Measurements from ENCODE around the gene ALG3.
A peak's percentile ranks its signal among the peaks of the same experiment; 100 is the strongest.
"Not testable (repeated sequence)": the region's sequence is repeated elsewhere in the genome, so short reads cannot be mapped to it uniquely, and the experiment has no call there.

Gene ALG3

DNA sequence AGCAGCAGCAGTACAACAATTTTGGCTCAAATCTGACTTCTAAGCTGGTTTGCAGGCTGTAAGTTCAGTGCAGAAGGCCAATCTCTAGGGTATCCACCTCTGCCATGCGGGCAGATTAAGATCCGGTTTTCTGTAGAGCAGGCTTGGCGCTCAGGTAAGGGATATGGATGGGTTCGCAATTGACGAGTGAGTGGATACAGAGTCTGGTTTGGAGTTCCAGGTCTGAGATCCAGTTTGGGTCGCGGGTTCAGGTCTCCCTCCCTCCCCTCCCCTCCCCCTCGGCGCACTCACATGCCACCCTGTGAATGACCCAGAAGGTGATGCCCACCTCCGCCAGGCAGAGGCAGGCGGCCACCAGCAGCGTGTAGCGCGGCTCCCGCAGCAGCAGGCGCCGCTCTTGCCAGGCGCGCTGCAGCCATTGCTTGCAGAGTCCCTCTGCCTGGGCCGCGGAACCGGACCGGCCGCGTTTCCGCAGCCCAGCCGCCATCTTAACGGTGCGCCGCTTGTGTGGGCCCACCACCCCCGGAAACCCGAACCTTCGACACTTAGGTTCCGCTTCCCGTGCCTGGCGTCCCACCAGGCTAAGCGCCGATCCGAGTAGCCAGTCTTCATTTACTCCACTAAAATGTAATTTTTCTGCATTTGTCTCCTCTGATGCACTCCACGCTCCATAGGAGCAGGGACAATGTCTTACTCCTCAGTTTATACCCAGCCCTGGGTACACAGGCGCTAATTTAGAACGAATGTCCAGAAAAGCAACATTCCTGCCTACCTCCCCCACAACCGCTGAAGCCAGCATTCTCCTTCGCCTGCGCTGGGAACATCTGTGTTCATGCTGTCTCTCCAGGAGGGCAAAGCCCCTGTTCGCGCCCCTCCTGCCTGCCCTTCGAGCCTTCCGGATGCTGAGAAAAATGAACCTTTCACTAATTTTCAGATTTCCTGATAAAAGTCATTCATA lies at the start of gene ALG3:
Gene ALG3 (minus strand): TSS at position 509 of the 958 bp plus-strand sequence. CDS start 22 bp downstream, at position 487.
- DNase-seq = peak; percentile 94

GRCh38 chr3:184296616-184297015 lies 47.9 kb upstream of the ALG3 start:
- no peak for DNase-seq

DNA sequence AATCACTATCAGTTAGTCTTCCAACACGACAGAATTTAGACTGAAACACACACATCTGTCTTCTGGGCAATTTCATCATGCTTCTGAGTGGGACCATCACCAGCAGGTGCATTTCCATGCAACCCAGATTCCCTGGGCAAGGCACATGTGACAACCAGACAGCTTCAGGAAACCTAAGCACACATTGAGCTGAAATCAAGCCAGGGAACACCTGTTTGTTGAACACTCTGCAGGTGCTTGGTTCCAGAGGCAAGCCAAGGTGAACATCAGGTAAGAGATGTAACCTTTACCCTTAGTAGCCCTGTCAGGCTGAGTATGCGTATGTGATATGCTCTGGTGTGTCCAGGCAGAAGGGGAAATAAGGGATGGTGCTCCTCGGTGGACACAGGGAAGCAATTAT lies 47.0 kb upstream of the ALG3 start:
- peak; percentile 20 for DNase-seq

DNA sequence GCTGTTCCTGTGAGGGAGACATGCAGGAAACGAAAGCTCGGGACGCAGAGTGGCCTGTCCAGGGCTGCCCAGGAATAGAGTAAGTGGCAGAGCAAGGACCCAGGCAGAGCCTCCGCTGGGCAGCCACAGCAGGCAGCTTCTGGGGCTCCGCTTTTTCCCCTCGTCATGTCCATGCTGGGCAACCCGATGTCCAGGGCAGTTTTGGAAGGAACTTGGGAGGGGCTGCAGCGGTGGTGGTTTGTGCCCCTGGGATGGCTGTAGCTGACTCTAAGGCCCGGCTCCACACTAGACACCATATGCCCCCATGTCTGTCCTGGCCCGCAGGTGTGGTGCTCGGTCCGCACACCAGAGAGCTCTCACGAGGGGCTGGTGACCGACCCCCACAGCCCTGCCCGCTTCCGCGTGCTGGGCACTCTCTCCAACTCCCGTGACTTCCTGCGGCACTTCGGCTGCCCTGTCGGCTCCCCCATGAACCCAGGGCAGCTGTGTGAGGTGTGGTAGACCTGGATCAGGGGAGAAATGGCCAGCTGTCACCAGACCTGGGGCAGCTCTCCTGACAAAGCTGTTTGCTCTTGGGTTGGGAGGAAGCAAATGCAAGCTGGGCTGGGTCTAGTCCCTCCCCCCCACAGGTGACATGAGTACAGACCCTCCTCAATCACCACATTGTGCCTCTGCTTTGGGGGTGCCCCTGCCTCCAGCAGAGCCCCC lies 43.1 kb upstream of the ALG3 start:
- no peak for DNase-seq

DNA sequence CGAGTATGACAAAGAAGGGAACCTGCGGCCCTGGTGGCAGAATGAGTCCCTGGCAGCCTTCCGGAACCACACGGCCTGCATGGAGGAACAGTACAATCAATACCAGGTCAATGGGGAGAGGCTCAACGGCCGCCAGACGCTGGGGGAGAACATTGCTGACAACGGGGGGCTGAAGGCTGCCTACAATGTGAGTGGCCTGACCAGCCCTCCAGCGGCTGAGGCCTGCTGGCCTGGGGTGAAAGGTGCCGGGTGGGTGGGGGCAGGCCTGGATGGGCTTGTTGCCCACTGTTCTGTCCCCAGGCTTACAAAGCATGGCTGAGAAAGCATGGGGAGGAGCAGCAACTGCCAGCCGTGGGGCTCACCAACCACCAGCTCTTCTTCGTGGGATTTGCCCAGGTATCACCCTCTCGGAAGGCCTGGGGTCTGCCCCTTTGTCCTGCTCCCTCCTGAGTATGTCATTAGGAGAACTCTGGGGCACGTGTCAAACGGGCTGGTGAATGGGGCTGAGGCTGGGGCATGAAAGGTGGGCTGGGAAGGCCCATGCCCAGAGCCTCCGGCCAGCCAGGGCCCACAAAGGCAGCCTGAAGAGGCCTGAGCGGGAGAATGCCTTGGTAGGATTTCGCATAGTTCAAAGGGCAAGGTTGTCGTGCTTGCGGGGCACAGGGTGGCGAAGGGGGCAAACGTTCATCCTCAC lies 42.4 kb upstream of the ALG3 start:
- DNase-seq = no peak

GRCh38 chr3:184290331-184290730 lies 41.6 kb upstream of the ALG3 start:
- no peak for DNase-seq

DNA sequence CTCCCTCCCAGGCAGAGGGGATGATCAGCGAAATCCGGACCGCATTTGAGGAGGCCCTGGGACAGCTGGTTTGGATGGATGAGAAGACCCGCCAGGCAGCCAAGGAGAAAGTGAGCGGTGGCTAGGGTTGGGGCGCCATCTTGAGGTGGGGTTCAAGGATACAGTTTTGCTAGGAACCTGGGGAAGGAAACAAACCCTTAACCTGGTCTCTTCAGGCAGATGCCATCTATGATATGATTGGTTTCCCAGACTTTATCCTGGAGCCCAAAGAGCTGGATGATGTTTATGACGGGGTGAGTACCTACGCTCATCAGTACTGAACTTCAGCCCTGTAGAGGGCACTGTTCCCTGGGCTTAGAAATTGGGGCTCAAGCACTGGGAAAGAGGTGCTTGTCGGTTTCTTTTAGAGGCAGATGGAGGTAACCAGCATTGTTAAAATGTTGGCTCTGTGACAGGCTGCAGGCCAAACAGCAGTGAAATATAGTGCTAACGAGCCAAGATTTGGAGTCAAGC lies 40.7 kb upstream of the ALG3 start:
- peak; percentile 75 for DNase-seq

DNA sequence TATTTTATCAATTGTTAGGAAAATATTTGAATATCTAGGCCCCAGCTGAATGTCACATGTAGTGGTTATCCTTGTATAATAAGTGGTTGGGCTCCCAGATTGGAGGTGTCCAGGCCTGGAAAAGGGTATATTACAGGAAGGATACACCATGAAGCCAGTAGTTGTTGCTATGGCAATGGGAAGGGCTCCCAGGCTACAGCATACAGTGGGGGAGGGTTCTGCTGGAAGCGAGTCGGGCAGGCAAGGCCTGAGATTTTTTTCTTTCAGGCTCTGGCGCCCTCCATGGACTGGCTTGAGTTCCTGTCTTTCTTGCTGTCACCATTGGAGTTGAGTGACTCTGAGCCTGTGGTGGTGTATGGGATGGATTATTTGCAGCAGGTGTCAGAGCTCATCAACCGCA lies 35.9 kb upstream of the ALG3 start:
- DNase-seq = peak; percentile 65

- no peak for DNase-seq
Observed at GRCh38 chr3:184283681-184284080, 34.9 kb upstream of the ALG3 start.

DNA sequence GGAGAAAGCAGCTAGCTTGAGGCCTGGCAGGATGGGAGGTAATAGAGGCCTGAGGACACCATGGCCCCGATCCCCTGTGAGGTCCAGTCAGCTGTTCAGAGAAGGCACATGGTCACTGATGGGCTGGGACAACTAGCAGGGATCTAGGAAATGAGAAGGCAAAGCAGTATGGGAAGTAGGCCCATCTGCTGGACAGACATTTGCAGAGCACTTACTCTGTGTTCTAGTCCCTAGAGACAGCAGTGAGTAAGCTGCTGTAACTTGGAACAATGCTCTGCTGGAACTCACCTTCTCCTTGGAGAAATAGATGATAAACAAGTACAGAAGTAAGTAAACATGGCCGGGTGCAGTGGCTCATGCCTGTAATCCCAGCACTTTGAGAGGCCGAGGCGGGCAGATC lies 34.2 kb upstream of the ALG3 start:
- DNase-seq = no peak

DNA sequence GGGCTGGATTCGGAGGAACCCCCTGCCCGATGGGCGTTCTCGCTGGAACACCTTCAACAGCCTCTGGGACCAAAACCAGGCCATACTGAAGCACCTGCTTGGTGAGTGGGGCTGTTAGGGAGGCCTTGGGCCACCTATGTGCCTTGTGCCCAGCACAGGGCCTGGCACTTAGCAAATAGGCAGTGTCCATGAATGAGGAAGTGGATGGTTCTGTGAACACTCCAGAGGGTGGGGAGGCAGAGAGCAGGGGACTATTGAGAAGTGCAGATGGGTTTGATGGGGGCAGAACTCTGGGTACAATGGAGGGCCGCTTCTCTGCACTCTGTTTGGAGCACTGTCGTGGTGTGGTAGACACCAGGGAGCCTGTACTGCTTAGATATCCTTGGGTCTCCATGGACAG lies 28.6 kb upstream of the ALG3 start:
- DNase-seq = no peak

DNA sequence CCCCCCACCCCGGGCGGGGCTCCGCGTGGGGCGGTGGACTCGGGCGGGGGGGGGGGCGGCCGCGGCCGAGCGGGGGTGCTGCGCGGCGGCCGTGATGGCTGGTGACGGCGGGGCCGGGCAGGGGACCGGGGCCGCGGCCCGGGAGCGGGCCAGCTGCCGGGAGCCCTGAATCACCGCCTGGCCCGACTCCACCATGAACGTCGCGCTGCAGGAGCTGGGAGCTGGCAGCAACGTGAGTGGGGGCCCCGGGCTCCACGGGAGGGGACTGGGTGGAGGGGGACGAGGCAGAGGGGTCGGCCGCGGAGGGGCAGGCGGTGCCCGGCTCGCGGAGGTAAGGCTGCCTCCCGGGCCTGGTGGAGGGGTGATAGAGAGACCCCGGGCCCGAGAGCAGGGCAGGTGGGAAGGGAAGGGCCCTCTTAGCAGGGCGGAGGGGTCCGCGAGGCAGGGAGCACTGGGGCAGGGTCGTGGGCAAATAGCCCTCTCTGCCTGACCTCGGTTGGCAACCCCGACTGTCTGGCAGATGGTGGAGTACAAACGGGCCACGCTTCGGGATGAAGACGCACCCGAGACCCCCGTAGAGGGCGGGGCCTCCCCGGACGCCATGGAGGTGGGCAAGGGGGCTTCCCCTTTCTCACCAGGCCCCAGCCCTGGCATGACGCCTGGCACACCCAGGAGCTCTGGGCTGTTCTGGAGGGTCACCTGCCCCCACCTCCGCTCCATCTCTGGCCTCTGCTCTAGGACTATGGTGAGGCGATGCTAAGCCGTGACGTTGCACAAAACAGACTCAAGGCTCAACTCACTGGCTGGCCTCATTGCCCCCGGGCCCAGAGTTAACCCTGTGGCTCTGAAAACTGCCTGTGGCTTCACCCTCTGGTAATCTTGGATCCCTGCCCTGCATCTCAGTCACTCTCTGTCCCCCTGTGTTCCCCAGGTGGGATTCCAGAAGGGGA lies 27.5 kb upstream of the ALG3 start, which contains the start of gene ECE2:
Gene ECE2 (plus strand): TSS at position 62 of the 950 bp plus-strand sequence. CDS start 132 bp downstream, at position 194.
- no peak for DNase-seq

DNA sequence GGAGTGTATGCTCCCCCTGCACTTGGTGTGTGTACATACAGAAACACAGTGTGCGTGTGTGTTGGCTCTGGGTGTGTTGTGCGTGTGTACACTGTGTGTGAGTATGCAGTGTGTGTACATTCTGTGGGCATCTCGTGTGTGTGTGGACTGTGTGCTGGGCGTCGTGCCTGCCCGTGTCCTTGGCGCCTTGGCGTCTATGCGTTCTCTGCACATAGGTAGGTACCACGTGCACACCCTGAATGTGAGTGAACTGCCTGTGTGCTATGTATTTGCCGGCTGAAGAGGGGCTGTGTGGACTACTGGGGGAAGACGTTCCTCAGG lies 26.6 kb upstream of the ALG3 start:
- DNase-seq = no peak

GRCh38 chr3:184272269-184272668 lies 23.5 kb upstream of the ALG3 start:
- DNase-seq = no peak

- not testable (repeated sequence) for DNase-seq
Observed at GRCh38 chr3:184267249-184267648, 18.5 kb upstream of the ALG3 start.

DNA sequence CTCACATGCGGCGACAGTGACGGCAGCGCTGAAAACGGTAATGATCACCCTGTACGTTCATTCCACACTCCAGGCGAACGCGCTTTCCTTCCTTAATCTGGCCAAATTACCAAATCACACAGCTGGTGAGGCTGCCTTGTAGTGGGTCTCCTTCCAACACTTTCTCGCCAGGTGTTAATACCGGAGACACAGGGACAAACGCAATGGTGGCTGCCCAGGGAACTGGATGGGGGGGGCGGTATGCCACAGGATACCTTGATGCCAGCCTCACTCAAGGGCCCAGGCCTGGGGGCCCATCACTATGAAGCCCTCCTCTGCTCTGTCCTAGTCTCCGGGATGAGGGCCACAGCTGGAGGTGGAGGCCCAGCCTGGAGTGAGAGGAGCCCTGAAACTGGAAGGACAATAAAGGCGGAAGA lies 14.0 kb upstream of the ALG3 start:
- no peak for DNase-seq

- peak; percentile 48 for DNase-seq
Observed at GRCh38 chr3:184261854-184262763, 13.3 kb upstream of the ALG3 start.

DNA sequence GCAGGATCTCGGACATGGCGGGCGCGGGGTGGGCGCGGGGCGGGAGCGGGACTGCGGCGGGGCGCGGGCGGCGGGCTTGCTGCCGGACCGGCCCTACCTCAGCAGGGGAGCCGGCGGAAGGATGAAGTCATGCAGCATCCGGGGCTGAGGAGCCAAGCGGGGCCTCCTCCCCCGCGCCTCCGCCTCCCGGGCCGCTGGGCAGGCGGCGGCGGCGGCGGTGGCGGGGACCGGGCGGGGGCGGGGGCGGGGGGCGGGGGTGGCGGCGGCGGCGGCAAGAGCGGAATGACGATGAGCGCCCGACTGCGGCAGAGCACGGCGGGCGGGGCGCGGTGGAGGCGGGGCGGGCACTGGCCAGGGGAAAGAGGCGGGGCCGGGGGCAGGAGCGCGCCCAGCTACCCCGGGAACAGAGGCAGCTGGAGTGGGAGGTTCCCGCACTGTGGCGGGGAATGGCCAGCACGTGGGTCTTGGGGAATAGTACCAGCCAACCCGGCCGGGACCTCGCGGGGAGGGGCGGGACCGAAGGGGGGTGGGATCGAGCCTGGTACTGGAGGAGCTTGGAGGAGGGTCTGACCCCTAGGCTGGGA lies 12.6 kb upstream of the ALG3 start, which contains the start of gene CAMK2N2:
Gene CAMK2N2 (minus strand): TSS at position 284 of the 584 bp plus-strand sequence. CDS start 268 bp downstream, at position 16.
- DNase-seq = peak; percentile 65

DNA sequence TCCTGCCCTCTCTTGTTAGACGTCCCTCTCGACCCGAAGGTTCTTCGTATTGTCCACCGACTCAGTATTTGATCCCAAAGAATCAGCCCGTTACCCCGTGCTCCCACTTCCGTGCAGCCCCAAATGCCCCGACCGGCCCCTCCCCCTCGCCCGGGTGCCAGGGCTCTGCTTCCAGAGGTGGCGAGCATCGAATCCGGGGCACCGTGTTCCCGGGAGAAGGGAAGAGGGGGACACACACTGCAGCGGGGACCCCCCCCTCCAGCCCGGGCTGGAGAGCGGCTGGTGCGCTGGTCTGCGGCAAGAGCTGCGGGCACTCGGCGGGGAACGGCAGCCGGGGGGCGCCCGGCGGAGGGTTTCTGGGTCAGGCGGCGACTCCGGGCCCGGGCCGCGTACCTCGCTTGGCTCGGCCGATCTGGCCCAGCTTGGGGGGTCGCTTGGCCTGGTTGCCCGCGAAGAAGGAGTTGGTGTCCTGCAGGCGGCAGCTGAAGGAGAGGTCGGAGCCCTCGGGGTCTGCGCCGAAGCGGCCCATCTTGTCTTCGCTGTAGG lies 12.0 kb upstream of the ALG3 start:
- no peak for DNase-seq

Measured in RPMI8226 (cell line).